Activated CD4-positive, CD25-positive, alpha-beta regulatory T cell treated with anti-CD3 and anti-CD28 coated beads, Interleukin-2, amount 50 U/mL, for 16 hours (primary cell): Measurements from ENCODE around the gene CCDC146.

Experiments used
- DNase-seq: peaks from one replicate; pipeline ENCODE4 v3.0.0-alpha.2; 2020; ENCODE audit warnings: low read depth, low spot score

CCDC146 gene

DNA sequence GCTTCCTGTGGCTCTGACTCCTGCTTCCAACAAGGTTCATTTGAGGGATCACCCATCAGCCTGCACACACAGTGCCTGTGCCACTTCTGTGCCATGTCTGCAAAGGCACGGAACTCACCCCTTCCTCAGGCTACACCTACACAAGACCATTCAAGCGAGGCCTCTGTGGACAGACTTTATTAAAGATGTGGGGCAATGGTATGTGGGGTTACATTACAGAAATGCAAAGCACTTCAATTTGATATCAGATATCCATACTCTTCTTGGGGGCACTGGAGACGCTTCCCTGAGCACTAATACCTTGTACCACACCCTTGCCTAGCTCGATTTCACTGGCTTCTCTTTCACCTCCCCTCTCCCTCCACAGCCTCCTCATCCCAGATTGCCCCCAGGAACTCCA lies 161.6 kb downstream of the CCDC146 start:
- no peak for DNase-seq

DNA sequence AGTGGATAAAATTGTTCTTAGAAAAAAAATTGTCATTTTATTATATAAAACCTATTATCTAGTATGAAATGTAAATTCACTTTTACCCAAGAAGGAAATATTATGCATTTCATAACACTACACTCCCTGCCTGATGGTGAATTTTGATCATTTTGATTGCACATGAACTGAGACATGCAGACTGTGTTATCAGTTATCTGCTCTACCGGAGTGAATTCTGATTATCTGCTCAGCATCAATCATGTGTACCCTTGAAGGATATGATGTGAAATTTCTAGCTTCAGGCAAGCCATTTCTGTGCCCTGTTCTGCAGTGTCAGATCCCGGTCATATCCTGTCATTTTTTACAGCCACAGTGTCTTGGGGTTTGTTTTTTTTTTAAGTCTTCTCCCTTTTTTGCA lies 162.2 kb downstream of the CCDC146 start:
- no peak for DNase-seq

DNA sequence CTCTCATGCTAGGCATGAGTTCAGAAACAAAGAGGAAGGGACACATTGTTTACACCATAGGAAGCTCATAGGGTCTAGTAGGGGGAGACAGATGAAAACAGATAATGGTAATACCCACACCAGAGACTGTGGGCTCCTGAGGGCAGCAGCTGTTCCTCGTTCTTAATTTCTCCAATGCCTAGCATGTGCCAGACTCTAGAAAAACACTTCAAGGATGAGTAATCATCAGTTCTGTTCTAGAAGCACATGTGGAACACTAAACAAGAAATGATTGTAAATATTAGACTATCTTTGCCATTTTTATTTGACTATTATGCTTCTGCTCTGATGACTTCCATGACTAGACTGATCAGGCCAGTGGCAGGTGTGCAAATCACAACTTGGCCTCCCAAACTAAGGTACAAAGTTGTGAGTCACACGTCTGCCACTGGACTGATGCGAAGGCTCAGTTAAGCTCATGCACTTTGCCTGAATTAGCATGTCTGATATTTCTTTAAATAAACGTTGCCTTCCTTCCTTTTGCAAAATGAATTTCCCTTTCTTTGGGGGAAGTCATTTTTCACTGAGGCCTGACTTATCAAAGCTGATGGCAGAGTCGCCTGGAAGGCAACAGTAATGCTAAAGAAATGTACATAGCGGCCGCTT lies 166.4 kb downstream of the CCDC146 start:
- DNase-seq, result no peak

GRCh38 chr7:77289387-77289786 lies 167.0 kb downstream of the CCDC146 start:
- no peak for DNase-seq

GRCh38 chr7:77290425-77290824 lies 168.0 kb downstream of the CCDC146 start:
- no peak for DNase-seq

DNA sequence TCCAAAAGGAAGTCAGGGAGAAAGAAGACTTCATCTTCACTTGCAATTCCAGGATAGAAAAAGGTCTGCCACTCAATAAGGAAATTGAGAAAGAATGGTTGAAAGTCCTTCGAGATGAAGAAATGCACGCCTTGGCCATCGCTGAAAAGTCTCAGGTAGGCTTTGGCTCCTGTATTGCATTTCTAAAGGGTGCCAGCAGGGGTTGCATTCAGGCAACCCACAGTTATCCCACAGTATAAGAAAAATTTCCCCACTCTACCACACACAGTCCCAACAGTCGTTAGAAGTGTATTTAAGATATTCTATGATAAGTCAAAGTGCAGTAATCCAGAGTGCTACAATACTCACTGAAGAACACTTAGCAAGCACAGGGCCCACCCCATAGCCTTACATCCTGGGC lies 170.6 kb downstream of the CCDC146 start:
- DNase-seq, result no peak

- no peak for DNase-seq
These were observed 173.1 kb downstream of the CCDC146 start for GRCh38 chr7:77295549-77295948.

- no peak for DNase-seq
These were observed 184.0 kb downstream of the CCDC146 start for GRCh38 chr7:77306231-77307067.

DNA sequence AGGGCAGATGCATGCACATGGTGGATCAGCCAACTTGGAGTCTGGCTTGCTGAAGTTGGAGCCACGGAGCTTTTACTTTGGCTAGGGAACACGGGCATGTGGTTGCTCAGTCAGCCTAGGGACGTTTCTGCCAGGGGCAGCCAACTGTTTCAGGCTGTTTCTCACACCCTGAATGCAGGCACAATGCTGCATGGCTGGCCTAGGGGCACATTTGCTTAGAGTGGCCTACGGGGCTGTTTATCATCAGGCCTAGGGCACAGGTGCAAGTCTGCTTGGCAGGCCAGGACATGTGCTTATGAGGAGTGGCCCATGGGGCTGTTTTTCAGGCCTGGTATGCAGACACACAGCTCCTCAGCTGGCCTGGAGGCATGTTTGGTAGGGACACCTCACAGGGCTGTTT lies 186.4 kb downstream of the CCDC146 start:
- DNase-seq, result no peak

GRCh38 chr7:77309714-77310220 lies 187.4 kb downstream of the CCDC146 start:
- no peak for DNase-seq

- no peak for DNase-seq
These were observed 188.6 kb downstream of the CCDC146 start for GRCh38 chr7:77310982-77311381.

DNA sequence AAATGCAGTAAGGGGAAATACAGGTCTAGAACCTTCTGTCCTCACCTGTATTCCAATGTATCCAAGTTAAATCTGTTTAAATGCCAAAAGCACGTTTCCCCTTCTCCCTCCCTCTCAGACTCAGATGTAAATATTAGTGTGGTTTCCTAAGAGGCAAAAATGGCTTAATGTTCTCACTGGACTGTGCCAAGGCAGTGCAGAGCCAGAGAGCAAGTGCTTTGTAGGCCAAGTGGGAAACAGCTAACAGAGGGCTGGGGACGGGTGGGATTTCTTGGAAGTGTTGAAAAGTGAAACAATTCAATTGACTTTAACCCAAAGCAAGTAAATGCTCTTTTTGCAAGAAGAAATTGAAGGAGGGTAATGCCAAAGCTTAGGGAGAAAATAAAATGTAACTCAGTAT lies 190.7 kb downstream of the CCDC146 start:
- no peak for DNase-seq

- no peak for DNase-seq
These were observed 191.6 kb downstream of the CCDC146 start for GRCh38 chr7:77313876-77314480.

DNA sequence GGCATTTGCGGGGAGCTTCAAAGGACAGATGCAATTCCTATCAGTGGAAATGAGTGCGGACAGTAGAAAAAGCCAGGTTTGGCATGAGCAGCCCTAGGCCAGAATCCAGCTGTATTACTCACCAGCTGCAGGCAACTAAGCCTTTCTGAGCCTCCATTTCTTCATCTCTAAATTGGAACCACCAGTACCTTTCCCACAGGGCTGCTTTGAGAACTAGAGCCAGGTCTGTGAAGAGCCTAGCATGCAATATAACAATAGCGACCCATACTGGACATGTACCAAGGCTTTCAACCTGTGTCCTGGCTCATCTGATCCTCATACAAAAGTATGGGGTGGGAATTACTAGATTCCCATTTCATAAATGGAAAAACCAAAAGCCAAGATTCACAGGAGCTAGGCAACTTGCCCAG lies 192.8 kb downstream of the CCDC146 start:
- no peak for DNase-seq

DNA sequence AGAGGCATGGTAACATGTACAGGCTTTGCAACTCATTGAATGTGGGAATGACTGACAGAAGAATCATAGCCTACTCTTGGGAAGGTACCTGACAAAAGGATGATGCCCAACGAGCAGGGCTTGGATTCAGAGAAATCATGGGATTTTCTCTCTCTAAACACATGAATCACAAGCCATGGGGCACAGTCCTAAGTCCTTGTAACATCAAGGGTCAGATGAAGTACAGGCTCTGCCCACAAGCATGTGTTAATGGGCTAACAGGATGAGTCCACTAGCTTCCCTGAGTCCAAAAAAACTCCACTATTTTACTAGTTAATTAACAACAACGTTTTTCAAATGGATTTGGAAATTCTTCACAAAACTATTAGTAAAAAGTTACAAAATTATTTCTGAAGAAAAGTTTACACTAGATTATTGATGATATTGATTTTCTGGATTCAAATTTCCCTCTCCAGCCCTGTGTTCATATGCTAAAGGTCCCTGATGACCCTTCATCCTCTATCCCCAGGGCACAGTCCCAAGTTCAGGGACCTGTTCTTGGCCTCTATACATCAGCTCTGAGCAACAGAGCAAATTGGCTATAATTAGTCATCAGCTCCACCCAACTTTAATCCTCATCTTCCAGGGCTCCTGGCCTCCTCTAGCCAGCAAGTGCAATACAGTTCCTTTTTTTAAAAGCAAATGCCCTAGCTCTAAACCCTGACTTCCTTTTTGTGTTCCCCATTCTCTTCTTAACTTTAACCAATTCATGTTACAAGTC lies 194.0 kb downstream of the CCDC146 start:
- DNase-seq, result no peak

DNA sequence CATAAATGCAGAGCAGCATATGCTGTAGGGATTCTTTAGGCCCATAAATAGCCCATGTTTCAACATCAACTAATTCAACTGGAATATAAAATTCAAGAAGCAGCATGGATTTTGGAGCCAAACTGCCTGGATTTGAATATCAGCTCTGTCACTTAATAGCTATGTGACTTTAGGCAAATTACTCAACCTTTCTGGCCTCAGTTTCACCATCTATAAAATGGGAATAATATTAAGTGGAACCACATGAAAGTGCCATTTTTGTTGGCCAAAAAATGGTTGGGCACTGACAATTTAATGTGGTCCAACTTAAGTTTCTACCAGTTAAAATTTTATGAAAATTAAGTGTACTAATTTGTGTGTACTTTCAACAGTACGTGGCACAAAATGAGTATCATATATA lies 195.6 kb downstream of the CCDC146 start:
- no peak for DNase-seq

GRCh38 chr7:77320137-77320536 lies 197.7 kb downstream of the CCDC146 start:
- DNase-seq, result no peak

DNA sequence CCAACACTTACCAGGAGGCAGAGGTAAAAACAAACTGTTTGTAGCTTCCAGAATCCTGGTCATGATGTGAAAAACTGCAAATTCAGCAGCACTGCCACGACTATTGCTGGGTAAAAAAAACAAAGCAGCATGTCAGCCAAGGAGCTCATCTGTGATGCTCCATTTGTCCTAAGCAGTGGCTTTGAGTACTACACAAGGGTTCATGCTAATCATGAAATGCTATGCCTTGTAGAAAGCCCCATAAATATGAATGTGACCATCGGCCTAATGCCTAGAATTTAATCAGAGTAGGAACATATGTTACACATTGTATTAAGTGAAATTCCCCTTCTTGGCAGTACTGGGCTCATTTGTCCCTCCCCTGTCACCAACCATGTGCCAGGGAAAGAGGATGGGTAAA lies 198.3 kb downstream of the CCDC146 start:
- no peak for DNase-seq

DNA sequence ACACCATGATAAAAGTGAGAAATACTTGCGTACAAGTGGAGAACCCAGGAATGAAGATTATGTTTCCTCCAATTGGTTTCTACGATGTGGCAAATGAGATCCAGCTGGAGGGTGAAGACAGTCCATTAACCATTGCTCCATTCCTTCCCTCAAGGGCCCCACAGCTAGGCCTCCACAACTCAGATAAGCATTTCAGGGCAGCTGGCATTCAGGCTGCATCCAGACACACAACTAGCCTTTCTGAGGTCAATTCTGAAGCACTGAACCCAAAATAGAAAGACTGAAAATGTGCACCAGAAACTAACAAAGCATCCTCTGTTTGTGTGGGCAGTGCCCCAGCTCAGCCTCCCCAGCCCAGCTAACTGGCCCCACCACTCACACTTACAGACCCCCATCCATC lies 198.9 kb downstream of the CCDC146 start:
- no peak for DNase-seq

- no peak for DNase-seq
These were observed 203.7 kb downstream of the CCDC146 start for GRCh38 chr7:77326131-77326530.

DNA sequence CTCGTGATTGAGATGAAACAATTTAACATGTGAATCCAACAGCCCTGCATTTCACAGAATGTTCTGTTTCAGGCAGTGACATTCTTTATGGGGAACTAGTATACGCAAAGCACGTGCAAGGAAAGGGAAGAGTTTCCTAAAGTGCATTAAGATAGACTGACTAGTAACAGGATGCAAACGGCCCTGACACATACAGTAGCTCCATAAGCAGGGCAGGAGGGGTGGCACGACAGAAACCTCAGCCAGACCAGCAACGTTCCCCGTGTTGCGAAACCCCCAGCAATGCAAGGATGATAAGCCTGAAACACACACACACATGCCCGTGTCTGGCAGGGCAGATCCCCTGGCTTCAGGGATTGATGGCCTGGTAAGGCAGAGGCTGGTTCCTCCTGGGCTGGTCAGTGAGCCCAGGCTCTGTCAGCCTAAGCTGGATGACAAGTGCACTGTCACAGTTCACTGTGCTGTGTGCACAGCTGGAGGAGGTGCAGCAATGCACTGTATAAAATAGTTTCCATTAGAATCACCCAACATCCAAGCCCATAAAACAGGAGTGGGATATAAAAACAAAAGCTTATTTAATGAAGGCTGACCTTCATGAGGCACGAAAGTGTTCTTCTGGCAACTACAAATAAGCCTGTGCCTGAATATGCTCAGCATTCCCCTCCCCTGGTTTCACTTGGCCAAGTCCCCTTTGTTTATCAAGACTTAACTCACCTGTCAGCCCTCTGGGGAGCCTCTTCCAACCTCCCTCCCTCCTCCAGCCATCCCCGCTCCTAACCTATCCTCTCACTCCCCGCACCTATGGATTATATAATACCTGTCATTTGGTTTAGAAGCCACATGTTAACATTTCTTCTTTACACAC lies 204.9 kb downstream of the CCDC146 start:
- DNase-seq, result no peak
